Ishikawa (cell line): ENCODE measurements around the gene SPDYA.

Source experiments
- CEBPB ChIP-seq: IDR thresholded peaks from 2 replicates; pipeline ENCODE4 v1.6.1; 2012
- CREB1 ChIP-seq: IDR thresholded peaks from 2 replicates; pipeline ENCODE4 v1.6.1; 2012; ENCODE audit warnings: low read depth
- EGR1 ChIP-seq: IDR thresholded peaks from 2 replicates; pipeline ENCODE4 v1.6.1; 2012
- EP300 ChIP-seq: IDR thresholded peaks from 2 replicates; pipeline ENCODE4 v1.6.1; 2012; ENCODE audit warnings: borderline replicate concordance
- FOXM1 ChIP-seq: IDR thresholded peaks from 2 replicates; pipeline ENCODE4 v1.6.1; 2012; ENCODE audit warnings: low read depth, borderline replicate concordance
- MAX ChIP-seq: IDR thresholded peaks from 2 replicates; pipeline ENCODE4 v1.6.1; 2012
- NFIC ChIP-seq: IDR thresholded peaks from 2 replicates; pipeline ENCODE4 v1.6.1; 2012
- RAD21 ChIP-seq: IDR thresholded peaks from 2 replicates; pipeline ENCODE4 v1.6.1; 2012; ENCODE audit warnings: low read depth
- TAF1 ChIP-seq: IDR thresholded peaks from 2 replicates; pipeline ENCODE4 v1.6.1; 2012; ENCODE audit warnings: low read depth, mild to moderate bottlenecking
- TCF12 ChIP-seq: IDR thresholded peaks from 2 replicates; pipeline ENCODE4 v1.6.1; 2012; ENCODE audit warnings: low read depth
- TEAD4 ChIP-seq: IDR thresholded peaks from 2 replicates; pipeline ENCODE4 v1.6.1; 2012
- USF1 ChIP-seq: IDR thresholded peaks from 2 replicates; pipeline ENCODE4 v1.6.1; 2012
- YY1 ChIP-seq: IDR thresholded peaks from 2 replicates; pipeline ENCODE4 v1.6.1; 2012; ENCODE audit warnings: low read depth
- ZBTB7A ChIP-seq: IDR thresholded peaks from 2 replicates; pipeline ENCODE4 v1.6.1; 2012; ENCODE audit warnings: low read depth
- TF ChIP-seq, protein P1 (sequence below): IDR thresholded peaks from 2 replicates; pipeline ENCODE4 v1.6.1; 2012; ENCODE audit warnings: low read depth, mild to moderate bottlenecking

The SPDYA gene

DNA sequence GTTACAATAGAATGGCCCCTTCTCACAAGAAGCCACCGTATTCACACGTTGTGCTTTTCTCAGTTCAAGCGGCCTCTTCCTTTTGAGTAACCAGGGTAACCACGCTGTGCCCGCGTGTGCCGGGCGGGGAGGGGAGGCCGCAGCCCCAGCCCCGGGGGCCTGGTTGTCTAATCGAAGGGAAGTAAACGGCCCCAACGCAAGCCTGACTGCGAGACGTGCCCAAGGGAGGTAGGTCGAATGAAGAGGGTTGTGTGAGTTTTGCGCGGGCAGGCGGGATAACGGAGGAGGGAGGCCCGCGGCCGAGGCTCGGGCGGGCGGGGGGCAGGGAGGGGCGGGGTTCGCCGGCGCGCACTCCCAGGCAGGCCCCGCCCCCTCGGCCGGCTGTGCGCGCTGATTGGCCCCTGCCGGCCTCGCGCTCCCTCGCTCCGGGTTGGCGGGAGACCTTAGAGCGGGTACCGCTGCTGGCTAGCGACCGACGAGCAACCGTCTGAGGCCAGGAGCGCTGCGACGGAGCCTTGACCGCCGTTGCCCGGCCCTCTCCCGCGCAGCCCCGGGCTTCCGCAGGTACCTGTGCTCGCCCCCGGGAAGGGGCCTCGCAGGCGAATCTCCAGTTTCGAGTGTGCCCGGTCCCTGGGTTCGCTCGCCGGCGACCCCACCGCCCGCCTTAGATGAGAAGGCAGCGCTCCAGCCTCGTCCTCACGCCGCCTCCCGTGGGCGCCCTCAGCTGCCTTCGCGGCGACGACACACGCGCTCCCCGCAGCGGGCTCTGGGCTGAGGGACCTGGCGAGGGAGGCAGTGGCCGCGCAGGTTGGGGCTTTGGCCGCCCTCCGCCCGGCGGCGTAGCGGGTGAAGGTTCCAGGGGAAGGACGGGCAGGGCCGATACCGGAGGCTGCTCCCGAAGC, at the start of gene SPDYA:
Gene SPDYA, plus strand, starts transcription at position 451 of the 902 bp plus-strand sequence. CDS start 5,181 bp downstream, outside the sequence.
- TF ChIP-seq TEAD4 (no peak), FOXM1 (no peak)

GRCh38 chr2:28761420-28761819, 49.2 kb upstream of the SPDYA start:
- TF ChIP-seq TAF1 (no peak), EP300 (no peak), NFIC (no peak), CEBPB (no peak), RAD21 (no peak), CREB1 (no peak), ZBTB7A (no peak), EGR1 (no peak), YY1 (no peak)
- TF ChIP-seq, protein P1, sequence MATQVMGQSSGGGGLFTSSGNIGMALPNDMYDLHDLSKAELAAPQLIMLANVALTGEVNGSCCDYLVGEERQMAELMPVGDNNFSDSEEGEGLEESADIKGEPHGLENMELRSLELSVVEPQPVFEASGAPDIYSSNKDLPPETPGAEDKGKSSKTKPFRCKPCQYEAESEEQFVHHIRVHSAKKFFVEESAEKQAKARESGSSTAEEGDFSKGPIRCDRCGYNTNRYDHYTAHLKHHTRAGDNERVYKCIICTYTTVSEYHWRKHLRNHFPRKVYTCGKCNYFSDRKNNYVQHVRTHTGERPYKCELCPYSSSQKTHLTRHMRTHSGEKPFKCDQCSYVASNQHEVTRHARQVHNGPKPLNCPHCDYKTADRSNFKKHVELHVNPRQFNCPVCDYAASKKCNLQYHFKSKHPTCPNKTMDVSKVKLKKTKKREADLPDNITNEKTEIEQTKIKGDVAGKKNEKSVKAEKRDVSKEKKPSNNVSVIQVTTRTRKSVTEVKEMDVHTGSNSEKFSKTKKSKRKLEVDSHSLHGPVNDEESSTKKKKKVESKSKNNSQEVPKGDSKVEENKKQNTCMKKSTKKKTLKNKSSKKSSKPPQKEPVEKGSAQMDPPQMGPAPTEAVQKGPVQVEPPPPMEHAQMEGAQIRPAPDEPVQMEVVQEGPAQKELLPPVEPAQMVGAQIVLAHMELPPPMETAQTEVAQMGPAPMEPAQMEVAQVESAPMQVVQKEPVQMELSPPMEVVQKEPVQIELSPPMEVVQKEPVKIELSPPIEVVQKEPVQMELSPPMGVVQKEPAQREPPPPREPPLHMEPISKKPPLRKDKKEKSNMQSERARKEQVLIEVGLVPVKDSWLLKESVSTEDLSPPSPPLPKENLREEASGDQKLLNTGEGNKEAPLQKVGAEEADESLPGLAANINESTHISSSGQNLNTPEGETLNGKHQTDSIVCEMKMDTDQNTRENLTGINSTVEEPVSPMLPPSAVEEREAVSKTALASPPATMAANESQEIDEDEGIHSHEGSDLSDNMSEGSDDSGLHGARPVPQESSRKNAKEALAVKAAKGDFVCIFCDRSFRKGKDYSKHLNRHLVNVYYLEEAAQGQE = no peak

GRCh38 chr2:28764909-28765711, 45.5 kb upstream of the SPDYA start:
- TF ChIP-seq EGR1 (no peak), MAX (no peak), EP300 (no peak), ZBTB7A (no peak), TCF12 (no peak), RAD21 (no peak), NFIC (no peak), FOXM1 (no peak), CREB1 (no peak), TEAD4 (no peak), YY1 (no peak), USF1 (no peak), TAF1 (no peak), CEBPB (no peak)
- TF ChIP-seq, protein P1 = no peak

DNA sequence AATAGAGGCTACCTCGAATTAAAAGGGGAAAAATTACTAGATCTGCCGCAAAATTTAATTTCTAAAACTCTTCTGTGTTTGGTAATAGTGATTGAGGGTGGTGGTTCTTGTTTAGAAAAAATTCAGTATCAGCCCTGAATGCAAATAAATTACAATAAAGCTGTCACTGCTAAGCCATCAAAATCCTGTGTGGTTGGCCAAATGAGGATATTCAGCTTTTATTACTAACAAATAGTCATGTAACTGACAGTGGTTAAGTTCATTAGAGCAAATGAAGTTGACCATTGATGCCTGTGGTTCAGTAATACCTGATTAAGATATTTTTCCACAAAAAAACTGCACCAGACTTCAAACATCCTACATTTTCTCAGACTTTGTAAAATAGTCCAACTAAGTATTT, 44.6 kb upstream of the SPDYA start:
- TF ChIP-seq ZBTB7A = no peak

GRCh38 chr2:28767337-28767736, 43.3 kb upstream of the SPDYA start:
- TF ChIP-seq ZBTB7A (no peak), MAX (no peak), NFIC (no peak), TEAD4 (no peak), USF1 (no peak), CREB1 (no peak), FOXM1 (no peak), CEBPB (no peak), RAD21 (no peak), TCF12 (no peak), YY1 (no peak), TAF1 (no peak), EGR1 (no peak), EP300 (no peak)
- TF ChIP-seq, protein P1 = no peak
